Panc1 (cell line): ENCODE measurements around the gene LYRM1. TPM values are rescaled to one million over a fixed set of nuclear protein-coding genes. Genes with fewer than 3 reads are reported as not detected.
"Not testable (repeated sequence)": the region's sequence is repeated elsewhere in the genome, so short reads cannot be mapped to it uniquely, and the experiment has no call there.

Experiments used
- ATAC-seq: fragments of 200-7000 bp; cut with Tn5 transposase; 2 replicates; pipeline ENCODE4 v1.9.1; 2020; ENCODE audit warnings: mild to moderate bottlenecking, moderate library complexity
- BruUV-seq: library from RNA; stranded (reverse); fragments of 400-500 nt; replicated peaks from 2 replicates; lab custom pipeline; 2021; lab: Mats Ljungman, UMichigan
- CTCF ChIA-PET: fragments of 300-600 bp; sonication (Branson Sonifier 250); formaldehyde crosslinking; loops from one replicate; lab custom pipeline; 2022; ENCODE audit warnings: antibody characterized with exemption; lab: Charles Lee
- POLR2A ChIA-PET: fragments of 300-600 bp; sonication (Branson Sonifier 250); formaldehyde crosslinking; loops from one replicate; lab custom pipeline; 2022; ENCODE audit warnings: antibody characterized with exemption; lab: Charles Lee
- DNase-seq: peaks from one replicate; pipeline ENCODE4 v3.0.0-alpha.2; 2010; ENCODE audit warnings: low read depth, low spot score
- H3K27ac ChIP-seq: 2 replicates; pipeline ENCODE4 v1.5.1; 2011; ENCODE audit warnings: mild to moderate bottlenecking, low read length, inconsistent platforms
- H3K27me3 ChIP-seq: fragments of 200-500 bp; sonication (Bioruptor generic); 2 replicates; pipeline ENCODE4 v1.6.0; 2014; ENCODE audit warnings: low read length, inconsistent platforms; ENCODE audit not compliant: control insufficient read depth, insufficient read depth
- H3K36me3 ChIP-seq: fragments of 200-500 bp; sonication (Bioruptor generic); 2 replicates; pipeline ENCODE4 v1.5.1; 2014; ENCODE audit warnings: inconsistent platforms, mild to moderate bottlenecking, low read length, moderate library complexity; ENCODE audit not compliant: control insufficient read depth, insufficient read depth
- H3K4me1 ChIP-seq: 2 replicates; pipeline ENCODE4 v1.5.1; 2011; ENCODE audit warnings: inconsistent platforms, mild to moderate bottlenecking, low read length, moderate library complexity; ENCODE audit not compliant: control insufficient read depth, insufficient read depth
- H3K4me3 ChIP-seq, 2 experiments: 2 replicates each; pipeline ENCODE4 v1.5.1; 2011 to 2012; ENCODE audit warnings: low read depth in 2 of 2, low read length in 2 of 2, mild to moderate bottlenecking in 2 of 2, inconsistent platforms in 1 of 2, moderate library complexity in 1 of 2
- H3K9me3 ChIP-seq: fragments of 200-500 bp; sonication (Bioruptor generic); 2 replicates; pipeline ENCODE4 v1.5.1; 2014; ENCODE audit warnings: low read depth, mild to moderate bottlenecking, inconsistent platforms, low read length, moderate library complexity; ENCODE audit not compliant: control insufficient read depth, insufficient read depth
- POLR2AphosphoS5 ChIP-seq: IDR thresholded peaks from 2 replicates; pipeline ENCODE4 v1.6.1; 2012; ENCODE audit warnings: mild to moderate bottlenecking, low read depth, low read length, moderate library complexity
- SIN3A ChIP-seq: IDR thresholded peaks from 2 replicates; pipeline ENCODE4 v1.6.1; 2012; ENCODE audit warnings: low read depth, mild to moderate bottlenecking, low read length, moderate library complexity, borderline replicate concordance; ENCODE audit not compliant: insufficient read depth
- TCF7L2 ChIP-seq: IDR thresholded peaks from 2 replicates; pipeline ENCODE4 v1.6.1; 2011; ENCODE audit warnings: mild to moderate bottlenecking, low read depth, low read length, inconsistent platforms
- in situ Hi-C: cut with HindIII; loops from 2 replicates; pipeline ENCODE4 v1.10.0; 2016; ENCODE audit warnings: low sequenced_read_pairs, low pct_unique_long_range_greater_than_20kb
- intact Hi-C: fragments of 100-400 bp; cut with micrococcal nuclease; formaldehyde crosslinking; loops from one replicate; pipeline ENCODE4 v1.10.0; 2022; ENCODE audit not compliant: unreplicated experiment
- total RNA-seq: library from RNA; stranded (reverse); gene quantifications from one replicate; pipeline ENCODE4 v1.2.1, GENCODE V29; 2021; ENCODE audit not compliant: unreplicated experiment
- TF ChIP-seq, protein P1 (sequence below), 2 experiments: IDR thresholded peaks; 2 replicates each; pipeline ENCODE4 v1.6.1; 2011 to 2012; ENCODE audit warnings: low read depth in 2 of 2, control low read depth in 1 of 2, low read length in 1 of 2, mild to moderate bottlenecking in 1 of 2, moderate library complexity in 1 of 2; ENCODE audit not compliant: insufficient read depth in 1 of 2
- TF ChIP-seq, protein P2 (sequence below): fragments of 450-650 bp; IDR thresholded peaks from 2 replicates; pipeline ENCODE4 v1.5.1; 2017; ENCODE audit warnings: mild to moderate bottlenecking

Gene LYRM1
- total RNA-seq, 1 experiment from 2014 or later = 30.7 TPM

DNA sequence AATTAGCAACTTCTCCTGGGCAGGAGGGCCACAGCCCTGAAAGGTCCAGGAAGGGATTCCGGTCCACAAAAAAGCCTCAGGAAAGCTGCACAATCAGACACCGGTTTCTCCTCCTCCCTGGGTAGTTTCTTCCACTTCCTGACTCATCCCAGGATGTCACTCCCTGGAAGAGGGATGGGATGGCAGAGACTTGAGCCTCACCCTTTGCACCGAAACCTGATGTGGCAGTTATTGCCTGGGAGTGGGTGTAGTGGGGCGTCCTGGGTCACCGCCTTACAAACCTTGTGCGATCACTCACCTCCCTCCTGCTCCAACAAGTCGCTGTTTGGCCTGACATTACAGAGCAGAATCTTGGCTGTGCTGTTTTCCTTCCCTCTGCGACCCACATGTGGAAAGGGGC is 70.8 kb downstream of the LYRM1 start:
- CTCF ChIA-PET = no interaction called here
- Histone ChIP-seq H3K4me3 (no peak overlapping the region), H3K9me3 (no peaks in the 10 kb centered on the region), H3K27me3 (no peaks in the 10 kb centered on the region), H3K36me3 (no peaks in the 10 kb centered on the region), H3K4me1 (no peaks in the 10 kb centered on the region), H3K27ac (no peak overlapping the region)
- POLR2A ChIA-PET = no interaction called here
- DNase-seq = no peak
- TF ChIP-seq, protein P1, sequence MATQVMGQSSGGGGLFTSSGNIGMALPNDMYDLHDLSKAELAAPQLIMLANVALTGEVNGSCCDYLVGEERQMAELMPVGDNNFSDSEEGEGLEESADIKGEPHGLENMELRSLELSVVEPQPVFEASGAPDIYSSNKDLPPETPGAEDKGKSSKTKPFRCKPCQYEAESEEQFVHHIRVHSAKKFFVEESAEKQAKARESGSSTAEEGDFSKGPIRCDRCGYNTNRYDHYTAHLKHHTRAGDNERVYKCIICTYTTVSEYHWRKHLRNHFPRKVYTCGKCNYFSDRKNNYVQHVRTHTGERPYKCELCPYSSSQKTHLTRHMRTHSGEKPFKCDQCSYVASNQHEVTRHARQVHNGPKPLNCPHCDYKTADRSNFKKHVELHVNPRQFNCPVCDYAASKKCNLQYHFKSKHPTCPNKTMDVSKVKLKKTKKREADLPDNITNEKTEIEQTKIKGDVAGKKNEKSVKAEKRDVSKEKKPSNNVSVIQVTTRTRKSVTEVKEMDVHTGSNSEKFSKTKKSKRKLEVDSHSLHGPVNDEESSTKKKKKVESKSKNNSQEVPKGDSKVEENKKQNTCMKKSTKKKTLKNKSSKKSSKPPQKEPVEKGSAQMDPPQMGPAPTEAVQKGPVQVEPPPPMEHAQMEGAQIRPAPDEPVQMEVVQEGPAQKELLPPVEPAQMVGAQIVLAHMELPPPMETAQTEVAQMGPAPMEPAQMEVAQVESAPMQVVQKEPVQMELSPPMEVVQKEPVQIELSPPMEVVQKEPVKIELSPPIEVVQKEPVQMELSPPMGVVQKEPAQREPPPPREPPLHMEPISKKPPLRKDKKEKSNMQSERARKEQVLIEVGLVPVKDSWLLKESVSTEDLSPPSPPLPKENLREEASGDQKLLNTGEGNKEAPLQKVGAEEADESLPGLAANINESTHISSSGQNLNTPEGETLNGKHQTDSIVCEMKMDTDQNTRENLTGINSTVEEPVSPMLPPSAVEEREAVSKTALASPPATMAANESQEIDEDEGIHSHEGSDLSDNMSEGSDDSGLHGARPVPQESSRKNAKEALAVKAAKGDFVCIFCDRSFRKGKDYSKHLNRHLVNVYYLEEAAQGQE (IDR thresholded peaks at IDR 0.05; ENCODE audit: insufficient read depth in 1 of 2, low read depth in 2 of 2, low read length in 1 of 2) = no peak
- TF ChIP-seq TCF7L2 (no peak), POLR2AphosphoS5 (no peak), SIN3A (no peak)
- TF ChIP-seq, protein P2, sequence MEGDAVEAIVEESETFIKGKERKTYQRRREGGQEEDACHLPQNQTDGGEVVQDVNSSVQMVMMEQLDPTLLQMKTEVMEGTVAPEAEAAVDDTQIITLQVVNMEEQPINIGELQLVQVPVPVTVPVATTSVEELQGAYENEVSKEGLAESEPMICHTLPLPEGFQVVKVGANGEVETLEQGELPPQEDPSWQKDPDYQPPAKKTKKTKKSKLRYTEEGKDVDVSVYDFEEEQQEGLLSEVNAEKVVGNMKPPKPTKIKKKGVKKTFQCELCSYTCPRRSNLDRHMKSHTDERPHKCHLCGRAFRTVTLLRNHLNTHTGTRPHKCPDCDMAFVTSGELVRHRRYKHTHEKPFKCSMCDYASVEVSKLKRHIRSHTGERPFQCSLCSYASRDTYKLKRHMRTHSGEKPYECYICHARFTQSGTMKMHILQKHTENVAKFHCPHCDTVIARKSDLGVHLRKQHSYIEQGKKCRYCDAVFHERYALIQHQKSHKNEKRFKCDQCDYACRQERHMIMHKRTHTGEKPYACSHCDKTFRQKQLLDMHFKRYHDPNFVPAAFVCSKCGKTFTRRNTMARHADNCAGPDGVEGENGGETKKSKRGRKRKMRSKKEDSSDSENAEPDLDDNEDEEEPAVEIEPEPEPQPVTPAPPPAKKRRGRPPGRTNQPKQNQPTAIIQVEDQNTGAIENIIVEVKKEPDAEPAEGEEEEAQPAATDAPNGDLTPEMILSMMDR = no peak
- in situ Hi-C loops (no loop called here), intact Hi-C loops (no loop called here)
- BruUV-seq = no TSS peak
- no peak for ATAC-seq

DNA sequence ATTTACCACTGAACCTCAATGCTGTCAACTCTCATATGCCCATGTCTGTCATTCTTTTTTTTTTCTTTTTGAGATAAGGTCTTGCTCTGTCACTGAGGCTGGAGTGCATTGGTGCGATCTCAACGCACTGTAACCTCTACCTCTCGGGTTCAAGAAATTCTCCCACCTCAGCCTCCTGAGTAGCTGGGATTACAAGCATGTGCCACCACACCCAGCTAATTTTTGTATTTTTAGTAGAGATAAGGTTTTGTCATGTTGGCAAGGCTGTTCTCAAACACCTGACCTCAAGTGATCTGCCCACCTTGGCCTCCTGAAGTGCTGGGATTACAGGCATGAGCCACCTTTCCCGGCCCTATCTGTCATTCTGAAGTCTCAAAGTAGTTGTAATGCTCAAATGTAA is 72.6 kb downstream of the LYRM1 start:
- H3K27ac ChIP-seq, H3K4me1 ChIP-seq, in situ Hi-C loops, CTCF ChIA-PET, DNase-seq, H3K4me3 ChIP-seq, intact Hi-C loops, H3K27me3 ChIP-seq, ATAC-seq, BruUV-seq, H3K36me3 ChIP-seq, H3K9me3 ChIP-seq: not testable (repeated sequence)
- POLR2A ChIA-PET = interaction anchor here (0.7 kb wide), 1 partner anchor 79 kb away, joined by 13 read pairs; no protein-coding TSS in a partner anchor

Other genes with a start within 250 kb of the LYRM1 start
- not detected for gene ACSM1, start 203.1 kb upstream of the LYRM1 start, total RNA-seq
- 36.2 TPM for gene THUMPD1, start 159.0 kb upstream of the LYRM1 start, total RNA-seq
- gene ACSM3, start 136.8 kb upstream of the LYRM1 start, total RNA-seq = 0.44 TPM
- gene ERI2, start 94.3 kb upstream of the LYRM1 start, total RNA-seq = 20.4 TPM
- 13.6 TPM for gene REXO5, start 94.2 kb upstream of the LYRM1 start, total RNA-seq
- 23.5 TPM for gene DCUN1D3, start 413 bp upstream of the LYRM1 start, total RNA-seq